IPS-NIHi7 (cell line): ENCODE measurements around the gene MCMBP.
"Not testable (repeated sequence)": the region's sequence is repeated elsewhere in the genome, so short reads cannot be mapped to it uniquely, and the experiment has no call there.

Experiments used
- DNase-seq: peaks from one replicate; pipeline ENCODE4 v3.0.0; 2012; ENCODE audit warnings: mixed read lengths; ENCODE audit errors: extremely low spot score

MCMBP gene

DNA sequence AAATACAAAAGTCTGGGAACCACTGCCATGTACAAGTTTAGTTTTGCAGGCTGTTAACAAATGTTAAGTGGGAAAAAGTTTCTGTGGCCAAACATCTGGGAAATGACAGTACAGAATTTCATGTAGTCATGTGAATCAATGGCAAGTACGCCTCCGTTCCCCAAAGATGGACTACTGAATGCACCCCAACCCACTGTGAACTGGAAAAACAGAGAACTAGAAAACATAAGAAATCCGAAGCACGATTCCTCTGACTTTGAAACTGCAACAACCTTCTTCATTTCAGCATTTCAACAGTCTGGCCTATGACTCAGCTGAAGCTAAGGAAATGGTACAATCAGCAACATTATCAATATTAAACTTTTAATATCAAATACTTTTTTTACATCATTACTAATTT lies 41.8 kb downstream of the MCMBP start:
- DNase-seq = no peak

DNA sequence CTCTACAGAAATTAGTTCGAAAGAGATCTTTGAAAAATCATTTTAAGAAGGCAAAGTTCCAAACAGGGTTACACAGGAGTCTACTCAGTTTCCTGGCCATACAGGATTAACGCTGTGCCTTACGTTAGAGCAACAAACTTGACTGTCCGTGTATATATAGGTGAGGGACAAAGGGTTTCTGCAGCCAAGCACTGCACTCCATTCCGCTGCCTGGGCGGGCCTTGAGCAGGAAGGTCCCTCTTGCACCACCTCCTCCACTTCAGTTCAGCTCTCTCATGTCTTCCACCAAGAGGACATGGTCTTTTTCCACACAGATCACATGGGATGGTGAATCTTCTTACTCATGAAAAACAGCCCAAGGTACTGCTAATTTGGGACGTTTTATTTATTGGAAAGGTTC lies 43.2 kb downstream of the MCMBP start:
- DNase-seq = peak; percentile 42

DNA sequence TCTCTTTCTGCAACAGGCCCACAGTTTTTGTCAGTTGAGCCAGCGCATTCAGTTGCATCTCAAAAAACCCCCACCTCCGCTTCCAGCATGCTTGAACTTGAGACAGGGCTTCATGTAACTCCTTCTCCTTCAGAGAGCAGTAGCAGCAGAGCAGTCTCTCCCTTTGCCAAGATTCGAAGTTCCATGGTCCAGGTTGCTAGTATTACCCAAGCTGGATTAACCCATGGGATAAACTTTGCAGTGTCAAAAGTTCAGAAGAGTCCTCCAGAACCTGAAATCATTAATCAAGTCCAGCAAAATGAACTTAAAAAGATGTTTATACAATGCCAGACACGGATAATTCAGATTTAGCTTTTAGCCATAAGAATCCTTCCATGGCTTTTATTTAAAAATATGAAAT lies 45.2 kb downstream of the MCMBP start:
- DNase-seq = no peak

DNA sequence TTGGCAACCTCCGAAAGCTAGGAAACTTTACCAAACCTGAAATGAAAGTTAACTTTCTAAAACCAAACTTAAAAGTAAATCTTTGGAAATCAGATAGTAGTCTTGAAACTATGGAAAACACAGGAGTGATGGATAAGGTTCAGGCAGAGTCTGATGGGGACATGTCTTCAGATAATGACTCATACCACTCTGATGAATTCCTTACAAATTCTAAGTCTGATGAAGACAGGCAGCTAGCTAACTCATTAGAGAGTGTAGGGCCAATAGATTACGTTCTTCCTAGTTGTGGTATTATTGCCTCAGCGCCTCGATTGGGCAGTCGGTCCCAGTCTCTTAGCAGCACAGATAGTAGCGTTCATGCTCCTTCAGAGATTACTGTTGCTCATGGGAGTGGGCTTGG lies 45.9 kb downstream of the MCMBP start:
- DNase-seq = no peak

DNA sequence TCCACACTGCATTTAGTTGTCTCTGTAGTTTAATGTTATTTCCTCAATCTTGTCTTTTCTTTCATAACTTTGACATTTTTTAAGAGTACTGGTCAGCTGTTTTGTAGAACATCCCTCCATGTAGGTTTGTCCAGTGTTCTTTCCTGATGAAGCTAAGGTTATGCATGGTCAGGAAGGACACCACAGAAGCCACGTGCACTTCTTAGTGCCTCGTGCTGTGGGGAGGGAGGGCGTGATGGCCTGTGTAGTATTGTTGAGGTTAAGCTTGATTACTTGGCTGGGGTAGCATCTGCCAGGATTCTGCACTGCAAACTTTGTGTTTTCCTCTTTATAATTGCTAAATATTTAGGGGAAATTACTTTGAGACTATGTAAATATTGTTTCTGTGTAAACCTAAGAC lies 48.3 kb downstream of the MCMBP start:
- DNase-seq = no peak

DNA sequence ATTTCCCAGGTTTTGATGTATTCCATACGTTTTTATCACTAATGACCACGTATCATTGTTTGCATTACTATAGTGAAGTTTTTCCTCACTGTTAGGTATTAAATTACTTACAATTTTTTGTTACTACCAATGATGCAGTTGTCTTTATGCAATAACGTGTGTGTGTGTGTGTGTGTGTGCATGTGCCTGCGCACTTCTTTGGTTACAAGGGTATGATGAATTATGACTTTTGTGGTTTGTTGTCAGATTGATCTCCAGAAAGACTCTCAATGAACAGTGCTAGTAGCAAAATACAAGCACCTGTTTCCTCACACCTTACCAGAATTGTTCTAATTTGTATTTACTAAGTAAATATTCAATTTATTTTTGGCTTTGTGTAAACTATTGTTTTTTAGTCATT lies 51.5 kb downstream of the MCMBP start:
- DNase-seq = no peak

DNA sequence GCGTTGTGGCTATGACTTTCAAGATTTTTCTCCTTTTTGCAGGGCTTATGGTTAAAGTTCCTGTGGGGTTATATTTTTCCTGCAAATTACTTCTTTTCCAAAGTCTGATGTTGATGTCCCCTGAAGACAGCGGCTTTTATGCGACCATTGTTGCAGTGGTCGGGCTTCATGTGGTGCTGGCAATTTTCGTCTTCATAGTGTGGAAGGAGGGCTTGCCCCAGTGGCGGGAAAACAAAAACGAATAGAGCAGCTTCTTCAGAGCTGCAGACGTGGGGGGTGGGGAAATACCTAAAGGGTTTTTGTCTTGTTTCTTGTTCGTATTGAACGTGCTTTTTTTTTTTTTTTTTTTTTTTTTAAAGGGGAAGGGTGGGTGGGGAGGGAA lies 53.8 kb downstream of the MCMBP start:
- peak; percentile 24 for DNase-seq

DNA sequence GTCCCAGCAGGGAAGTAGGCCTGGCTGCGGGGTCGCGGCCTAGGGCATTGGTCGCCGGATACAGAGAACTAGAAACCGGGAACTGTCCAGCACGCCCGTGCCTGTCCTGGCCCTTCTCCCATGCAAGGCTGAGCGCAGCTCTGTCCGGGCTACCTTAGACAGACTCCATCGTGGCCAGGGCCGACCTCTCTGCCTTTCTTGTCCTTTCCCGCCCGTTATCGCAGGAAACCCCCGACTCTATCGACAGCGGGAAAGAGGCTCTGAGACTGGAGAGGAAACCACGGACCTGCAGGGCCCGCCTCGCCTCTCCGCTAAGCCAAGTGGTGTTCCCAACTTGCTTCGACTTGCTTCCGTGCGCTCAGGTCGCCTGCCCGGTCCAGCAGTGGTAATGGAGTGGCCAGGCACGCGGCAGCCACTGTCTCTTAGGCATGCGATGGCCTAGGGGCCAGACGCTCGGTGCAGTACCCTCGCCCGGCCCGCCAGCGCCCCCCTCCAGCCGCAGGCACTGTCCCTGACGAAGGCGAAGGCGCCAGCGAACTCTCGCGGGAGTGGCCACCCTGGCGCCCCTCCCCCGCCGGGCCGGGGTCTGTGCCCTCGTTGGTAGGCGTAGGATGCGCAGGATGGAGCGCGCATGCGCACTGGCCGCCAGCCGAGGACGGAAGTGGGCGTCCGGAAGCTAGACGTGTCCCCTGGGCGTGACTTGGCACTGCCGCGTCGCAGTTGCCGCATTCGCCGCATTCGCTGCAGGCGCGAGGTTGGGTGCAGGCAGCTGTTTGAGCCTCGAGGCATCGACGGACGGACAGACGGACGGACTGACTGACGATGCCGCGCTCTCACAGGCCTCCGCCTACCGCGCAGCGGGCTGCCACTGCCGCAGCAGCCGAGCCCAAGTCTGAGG lies 54.4 kb downstream of the MCMBP start:
- peak; percentile 99 for DNase-seq

DNA sequence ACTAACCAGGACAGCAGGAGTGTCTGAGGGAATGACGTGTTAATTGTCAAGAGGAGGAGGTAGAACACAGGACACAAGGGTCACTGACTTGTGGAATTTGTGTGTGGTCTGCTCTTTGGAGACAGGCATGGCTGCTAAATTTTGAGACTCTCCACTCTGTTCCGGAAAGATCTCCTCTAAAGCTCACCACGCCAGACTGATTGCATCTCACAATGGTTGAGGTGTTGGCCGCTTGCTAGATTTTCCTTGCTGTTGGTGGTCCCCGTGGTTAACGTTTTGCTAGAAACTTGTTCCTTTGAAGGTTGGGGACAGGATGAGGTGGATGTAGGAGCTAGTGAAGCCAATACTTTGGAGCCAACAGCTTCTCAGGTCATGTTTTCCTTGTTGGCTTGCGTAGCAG lies 57.0 kb downstream of the MCMBP start:
- no peak for DNase-seq

DNA sequence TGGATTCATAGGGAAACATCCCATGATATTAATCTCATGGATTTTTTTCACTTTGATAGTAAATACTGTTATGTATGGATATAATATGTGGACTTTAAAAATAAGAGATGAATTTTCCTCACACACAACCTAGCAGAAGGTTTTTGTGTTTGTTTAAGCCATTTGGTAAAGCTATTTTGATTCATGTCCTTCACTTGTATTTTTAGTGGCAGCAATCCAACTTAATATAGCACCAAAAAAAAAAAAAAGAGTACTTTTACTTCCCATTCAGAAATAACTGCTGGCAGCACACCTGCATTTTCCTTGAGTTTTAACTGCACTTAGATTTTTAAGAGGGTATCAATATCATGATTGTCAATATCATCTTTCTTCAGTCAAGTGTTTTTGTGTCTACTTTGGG lies 60.0 kb downstream of the MCMBP start:
- no peak for DNase-seq

DNA sequence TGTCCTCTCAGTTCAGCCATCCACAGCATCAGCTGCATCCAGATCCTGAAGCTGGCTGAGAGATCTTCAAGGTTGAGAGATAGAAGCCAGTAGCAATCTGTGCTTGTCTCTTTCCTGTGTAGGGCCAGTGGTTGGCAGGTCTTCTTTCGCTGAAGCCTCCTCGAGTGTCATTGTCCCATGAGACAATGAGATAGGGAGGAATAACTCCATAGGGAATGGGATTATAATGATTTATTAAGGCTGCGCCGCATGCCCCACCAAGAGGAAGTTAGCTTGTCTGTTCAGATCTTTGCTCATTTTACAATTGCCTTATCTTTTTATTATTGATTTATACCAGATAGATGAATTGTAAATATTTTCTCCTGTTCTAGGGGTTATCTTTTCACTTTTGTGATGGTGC lies 61.5 kb downstream of the MCMBP start:
- no peak for DNase-seq

DNA sequence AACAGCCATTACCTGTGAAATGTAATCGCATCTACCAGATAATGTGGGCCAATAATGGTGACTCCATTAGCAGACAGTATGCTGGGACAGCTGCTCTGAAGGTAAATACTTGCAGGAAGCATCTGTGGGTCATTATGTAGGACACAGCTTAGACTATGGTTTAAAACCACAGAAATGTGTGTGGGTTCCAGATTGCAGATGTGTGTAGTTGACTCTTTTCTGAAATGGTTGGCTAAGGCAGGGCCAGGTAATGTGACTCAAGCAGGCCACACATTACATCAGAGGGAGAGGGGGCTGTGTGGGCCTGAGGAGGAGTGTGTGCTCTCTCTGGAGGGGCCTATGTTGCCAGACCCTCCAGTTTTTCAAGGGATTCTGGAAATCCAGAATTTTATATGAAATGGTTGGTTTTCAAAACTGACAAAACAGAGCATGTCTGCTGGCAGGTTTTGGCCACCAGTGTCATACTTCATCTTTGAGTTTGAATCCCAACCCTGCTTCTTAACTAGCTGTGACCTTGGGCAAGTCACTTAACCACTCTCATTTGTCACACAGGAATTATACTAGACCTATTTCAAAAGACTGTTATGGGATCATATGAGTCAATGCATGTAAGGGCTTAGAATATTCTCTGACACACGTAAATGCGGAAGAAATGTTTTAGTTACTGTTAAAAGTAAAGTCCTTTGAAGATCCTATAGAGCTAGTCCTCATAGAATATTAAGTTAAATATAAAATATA lies 64.5 kb downstream of the MCMBP start:
- no peak for DNase-seq

DNA sequence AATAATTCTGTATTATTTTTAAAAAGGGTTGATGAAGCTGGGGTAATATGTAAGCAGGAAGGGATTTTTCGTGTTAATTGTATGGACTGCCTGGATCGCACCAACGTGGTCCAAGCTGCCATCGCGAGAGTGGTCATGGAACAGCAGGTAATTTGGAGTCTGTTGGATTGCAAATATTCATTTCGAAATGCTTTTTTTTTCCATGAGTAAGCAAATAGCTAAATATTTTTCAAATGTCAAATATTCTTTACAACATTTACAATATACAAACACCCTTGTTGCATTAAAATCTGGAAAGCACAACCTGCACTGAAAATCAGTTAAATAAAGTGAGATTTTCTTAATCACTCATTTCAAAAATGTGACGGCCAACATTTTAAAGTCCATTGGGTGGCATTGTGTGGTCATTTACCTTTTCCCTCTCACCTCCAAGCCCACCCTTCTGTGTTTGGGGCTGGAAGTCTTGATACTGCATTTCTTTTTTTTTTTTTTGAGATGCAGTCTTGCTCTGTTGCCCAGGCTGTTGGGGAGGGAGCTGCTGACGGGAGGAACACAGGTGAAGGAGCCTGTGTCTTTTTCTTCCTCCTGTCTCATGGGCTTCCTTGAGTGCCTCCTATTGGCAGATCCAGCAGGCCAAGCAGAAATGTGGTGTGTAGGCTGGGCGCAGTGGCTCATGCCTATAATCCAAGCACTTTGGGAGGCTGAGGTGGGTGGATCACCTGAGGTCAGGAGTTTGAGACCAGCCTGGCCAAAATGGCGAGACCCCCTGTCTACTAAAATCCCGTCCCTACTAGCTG lies 66.1 kb downstream of the MCMBP start:
- no peak for DNase-seq

DNA sequence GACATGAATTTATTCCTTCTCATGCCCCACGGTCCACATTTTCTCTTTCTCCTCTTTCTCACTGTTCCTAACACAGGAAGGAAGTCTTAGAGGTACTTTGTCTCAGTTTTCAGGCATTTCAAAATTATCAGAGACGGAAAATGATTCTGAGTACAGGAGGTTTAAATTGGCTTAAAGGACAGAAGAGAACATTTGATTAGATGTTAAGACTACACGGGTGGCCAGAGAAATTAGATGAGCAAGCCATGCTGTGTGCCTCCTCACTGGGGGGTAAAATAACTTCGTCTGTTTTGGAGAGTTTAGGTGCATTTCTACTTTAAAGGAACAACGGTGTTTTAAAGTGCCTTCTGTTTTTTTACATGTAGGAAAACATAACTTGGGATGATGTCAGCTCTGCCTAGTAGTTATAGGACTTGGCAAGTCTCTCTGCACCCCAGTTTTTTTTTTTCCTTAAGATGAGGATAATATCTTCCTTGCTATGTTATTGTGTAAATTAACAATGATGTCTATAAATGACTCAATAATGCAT lies 66.9 kb downstream of the MCMBP start:
- DNase-seq = no peak

DNA sequence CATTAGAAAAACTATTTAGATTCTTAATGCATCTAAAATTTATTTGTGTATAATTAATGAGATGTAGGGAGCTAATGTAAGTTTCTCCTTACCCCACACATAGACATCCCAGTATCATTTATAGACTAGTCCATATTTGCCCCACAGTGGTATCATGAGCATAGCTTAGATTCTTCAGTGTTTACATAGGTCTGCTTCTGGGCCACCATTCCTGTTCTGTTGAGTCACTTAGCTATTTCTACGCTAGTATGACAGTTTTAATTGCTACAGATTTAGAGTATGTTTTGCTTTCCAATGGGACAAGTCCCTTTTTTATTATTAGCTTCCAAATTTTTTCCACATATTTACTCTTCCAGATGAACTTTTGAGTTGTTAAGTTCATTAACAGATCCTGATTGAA lies 69.4 kb downstream of the MCMBP start:
- DNase-seq = no peak

DNA sequence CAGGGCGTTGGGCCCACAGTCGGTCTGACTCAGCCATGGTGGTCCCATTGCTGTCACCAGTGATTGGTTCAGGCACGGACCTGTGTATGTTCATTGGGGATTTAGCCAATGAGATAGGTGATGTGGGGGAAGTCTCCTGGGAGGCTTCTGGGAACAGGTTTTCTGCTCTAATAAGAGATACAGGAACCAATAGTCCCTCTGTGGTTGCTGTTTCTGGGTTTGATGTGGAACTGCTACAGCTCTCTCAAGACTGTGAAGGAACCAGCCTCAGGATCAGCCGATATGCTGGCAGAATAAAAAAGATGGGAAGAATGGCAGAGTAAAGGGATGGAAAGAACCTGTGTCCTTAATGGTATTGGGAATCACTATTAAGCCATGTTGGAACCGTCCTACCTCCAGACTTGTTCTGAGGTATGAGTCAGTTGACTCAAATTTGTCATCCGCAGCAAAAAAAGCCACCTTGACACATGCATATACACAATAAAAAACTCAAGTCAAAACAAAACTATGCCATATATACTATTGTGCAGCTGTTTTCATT lies 70.6 kb downstream of the MCMBP start:
- no peak for DNase-seq

DNA sequence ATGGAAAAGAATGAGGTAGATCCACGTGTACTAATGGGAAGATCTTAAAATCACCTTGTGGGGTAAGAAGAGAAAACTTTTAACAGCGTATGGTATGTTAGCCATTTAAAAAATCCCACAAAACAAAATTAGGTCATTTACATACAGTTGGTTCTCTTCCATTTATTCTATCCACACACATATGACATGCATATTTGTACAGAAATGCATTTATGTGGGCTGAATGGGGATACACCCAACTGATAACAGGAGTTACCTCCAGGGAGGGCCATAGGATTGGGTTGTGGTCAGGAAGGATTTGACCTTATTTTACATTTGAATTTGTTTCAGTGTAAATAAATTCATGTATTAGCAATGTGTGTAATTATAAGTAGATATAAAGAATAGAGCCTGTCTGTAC lies 71.5 kb downstream of the MCMBP start:
- DNase-seq = no peak

DNA sequence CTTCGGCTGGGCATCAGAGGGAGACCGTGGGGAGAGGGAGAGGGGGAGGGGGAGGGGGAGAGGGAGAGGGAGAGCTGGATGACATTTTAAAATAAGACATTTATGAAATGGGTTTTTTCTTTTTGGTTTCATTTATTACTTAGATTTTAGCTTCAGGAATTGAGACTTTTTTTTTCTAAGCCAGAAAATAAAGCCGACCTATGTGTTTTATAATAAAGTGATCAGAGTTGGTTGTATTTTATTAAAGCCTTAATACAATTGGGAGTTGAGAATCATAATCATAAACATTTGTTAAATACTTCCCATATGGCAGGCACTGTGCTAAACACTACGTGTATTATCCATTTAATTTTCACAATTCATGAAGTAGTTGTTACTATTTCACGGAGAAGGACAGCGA lies 76.6 kb downstream of the MCMBP start:
- DNase-seq = no peak

DNA sequence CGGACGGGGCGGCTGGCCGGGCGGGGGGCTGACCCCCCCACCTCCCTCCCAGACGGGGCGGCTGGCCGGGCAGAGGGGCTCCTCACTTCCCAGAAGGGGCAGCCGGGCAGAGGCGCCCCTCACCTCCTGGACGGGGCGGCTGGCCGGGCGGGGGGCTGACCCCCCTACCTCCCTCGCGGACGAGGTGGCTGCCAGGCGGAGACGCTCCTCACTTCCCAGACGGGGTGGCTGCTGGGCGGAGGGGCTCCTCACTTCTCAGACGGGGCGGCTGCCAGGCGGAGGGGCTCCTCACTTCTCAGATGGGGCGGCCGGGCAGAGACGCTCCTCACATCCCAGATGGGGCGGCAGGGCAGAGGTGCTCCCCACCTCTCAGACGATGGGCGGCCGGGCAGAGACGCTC lies 77.5 kb downstream of the MCMBP start:
- not testable (repeated sequence) for DNase-seq

DNA sequence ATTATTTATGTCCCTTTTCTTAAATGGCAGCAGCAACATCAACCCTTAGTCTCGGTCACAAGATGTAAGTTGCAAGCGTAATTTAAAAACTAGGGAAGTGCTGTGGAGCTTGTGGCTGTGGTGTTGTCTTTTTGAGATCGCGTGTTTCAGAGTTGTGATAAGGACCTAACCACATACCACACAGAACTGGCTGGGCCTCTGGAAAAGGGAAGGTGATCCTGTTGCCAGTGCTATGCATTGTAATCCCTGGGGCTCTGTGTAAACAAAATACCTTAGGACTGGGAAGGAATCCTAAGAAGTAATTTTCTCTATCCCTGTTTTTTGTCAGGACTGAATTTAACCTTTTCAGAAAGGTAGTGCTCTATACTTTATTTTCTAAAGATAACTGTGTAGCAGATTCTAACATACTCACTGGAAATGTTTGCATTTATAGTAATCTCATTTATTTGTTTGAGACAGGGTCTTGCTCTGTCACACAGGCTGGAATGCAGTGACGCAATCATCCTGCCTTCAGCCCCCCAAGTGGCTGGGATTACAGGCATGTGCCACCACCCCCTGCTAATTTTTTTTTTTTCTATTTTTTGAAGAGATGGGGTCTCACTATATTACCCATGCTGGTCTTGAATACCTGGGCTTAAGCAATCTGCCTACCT lies 86.4 kb downstream of the MCMBP start:
- peak; percentile 74 for DNase-seq

DNA sequence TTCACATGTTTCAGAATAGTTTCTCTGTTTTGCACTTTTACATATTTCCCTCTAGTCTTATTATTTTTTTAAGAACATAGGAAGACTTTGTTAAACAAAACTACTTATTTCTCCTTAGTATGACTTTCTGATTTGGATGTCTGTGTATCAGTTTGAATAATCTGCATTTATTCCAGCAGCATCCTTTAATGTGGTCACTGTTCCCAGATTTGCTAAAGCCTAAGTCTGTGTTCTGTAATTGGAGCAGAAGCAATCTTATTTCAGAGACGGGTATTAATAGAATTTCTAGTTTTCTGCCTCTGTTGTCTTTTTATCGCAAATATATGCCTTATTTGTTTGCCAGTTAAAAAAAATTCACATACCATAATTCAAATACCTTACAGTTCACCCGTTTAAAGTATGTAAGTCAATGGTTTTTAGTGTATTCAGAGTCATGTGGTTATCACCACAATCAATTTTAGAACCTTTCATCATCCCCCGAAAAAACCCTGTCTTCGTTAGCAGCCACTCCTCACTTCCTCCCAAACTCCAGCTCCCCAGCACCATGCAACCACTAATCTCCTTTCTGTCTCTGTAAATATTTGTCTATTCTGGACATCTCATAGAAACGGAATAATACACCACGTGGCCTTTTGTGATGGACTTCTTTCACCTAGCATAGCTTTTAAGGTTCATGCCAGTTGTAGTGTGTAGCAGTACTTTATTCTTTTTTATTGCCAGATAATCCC lies 88.1 kb downstream of the MCMBP start:
- DNase-seq = no peak
